ENCODE results near the gene DDX1.

DDX1 gene

GRCh38 chr2:15655123-15655887, 63.6 kb downstream of the DDX1 start:
- no peak for DNase-seq (ENCODE audit: low read depth, low spot score)
- no peak overlapping the region for H3K27ac ChIP-seq

DNA sequence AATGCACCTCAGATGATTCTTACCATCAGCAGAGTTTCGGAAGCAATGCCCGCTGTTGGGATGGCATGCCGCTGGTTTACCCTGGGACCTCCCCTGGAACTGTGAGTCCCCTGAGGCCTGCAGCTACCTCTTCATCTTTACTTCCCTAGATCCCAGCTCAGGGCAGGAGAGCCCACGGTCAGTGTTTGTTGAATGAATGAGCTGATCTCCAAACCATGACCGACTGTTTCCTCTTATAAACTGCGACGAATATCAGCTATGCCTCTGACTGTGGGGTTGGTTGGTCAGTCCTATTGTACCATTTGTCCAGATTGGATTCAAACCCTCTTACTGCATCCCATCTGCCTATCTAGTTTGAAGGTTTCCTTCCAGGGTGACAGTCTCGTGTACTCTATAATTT, 64.4 kb downstream of the DDX1 start:
- H3K27ac ChIP-seq = no peak overlapping the region
- DNase-seq (ENCODE audit: low read depth, low spot score) = no peak

DNA sequence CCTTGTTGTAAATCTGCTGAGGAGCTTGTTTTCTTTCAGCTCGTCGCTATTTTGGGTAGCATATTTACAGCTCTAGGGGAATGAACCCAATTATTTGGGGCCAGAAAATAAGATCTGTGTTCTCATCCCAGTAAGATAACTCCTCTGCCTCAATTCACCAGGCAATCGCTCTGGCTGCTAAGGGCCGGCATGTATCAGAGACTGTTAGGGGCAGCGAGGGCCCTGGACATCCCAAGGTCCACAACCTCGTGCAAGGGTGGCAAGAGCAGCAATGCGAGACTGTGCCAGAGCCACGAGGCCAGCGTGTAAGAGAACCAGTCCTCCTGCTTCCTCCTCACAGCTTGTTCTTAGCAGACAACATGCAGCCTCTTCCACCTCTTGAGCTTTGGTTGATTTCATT, 66.1 kb downstream of the DDX1 start:
- no peak for DNase-seq (ENCODE audit: low read depth, low spot score)
- H3K27ac ChIP-seq = no peak overlapping the region

DNA sequence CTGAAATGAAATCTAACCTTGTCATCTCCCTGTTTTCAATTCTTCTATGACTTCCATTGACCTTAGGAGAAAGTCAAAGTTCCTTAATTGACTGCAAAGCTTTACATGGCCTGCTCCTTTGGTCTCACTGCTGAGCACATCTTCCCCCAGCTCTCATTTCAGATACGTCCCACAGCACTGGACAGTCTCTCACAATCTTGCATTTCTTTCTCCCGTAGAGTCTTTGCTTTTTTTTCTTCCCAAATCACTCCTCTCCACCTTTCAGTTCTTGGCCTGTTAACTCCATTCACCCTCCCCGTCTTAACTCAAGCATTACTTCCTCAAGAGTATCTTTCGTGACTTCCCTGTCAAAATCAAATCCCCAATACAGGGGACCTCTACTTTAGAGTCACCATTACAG, 67.2 kb downstream of the DDX1 start:
- H3K27ac ChIP-seq = no peak overlapping the region
- no peak for DNase-seq (ENCODE audit: low read depth, low spot score)

- no peak overlapping the region for H3K27ac ChIP-seq
- DNase-seq (ENCODE audit: low read depth, low spot score) = no peak
Observed at GRCh38 chr2:15660491-15661294, 69.0 kb downstream of the DDX1 start.

- no peak for DNase-seq (ENCODE audit: low read depth, low spot score)
- H3K27ac ChIP-seq = no peak overlapping the region
Observed at GRCh38 chr2:15661295-15661569, 69.6 kb downstream of the DDX1 start.

DNA sequence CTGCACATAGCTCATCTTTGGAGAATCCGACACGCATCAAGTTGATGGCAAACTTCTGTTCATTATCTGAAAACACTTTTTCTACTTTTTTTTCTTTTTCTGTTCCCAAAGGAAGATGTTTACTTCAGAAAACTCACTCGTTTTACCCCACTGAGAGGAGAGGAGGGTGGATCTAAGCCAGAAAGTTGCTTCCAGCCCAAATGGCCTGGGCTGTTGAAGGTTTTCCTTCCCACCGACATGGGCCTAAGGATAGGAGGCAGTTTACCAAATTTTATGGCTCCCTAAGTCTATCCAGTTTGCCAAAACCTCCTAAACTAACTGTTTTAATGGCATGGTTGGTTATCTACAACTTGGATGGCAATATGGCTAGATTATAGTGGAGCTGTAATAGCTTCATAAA, 70.4 kb downstream of the DDX1 start:
- H3K27ac ChIP-seq = no peak overlapping the region
- DNase-seq (ENCODE audit: low read depth, low spot score) = no peak

DNA sequence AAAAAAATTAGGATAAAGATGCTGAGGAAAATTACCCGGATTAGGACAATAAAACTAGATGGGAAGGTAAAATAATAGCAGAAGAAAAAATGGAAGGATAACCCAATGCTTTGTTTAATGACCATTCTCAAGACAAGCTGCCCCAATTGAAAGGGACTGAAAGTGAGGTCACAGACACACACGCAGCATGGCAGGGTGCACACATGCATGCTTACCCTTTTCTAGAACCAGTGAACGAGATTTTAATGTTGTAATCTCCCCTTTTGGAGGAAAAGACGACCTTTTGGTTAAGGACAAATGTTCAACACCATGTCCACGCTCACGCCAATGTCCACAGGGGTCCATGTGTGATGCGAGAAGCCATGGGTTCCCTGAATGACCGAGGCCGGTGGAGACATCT, 70.9 kb downstream of the DDX1 start:
- H3K27ac ChIP-seq = no peak overlapping the region
- DNase-seq (ENCODE audit: low read depth, low spot score) = no peak

DNA sequence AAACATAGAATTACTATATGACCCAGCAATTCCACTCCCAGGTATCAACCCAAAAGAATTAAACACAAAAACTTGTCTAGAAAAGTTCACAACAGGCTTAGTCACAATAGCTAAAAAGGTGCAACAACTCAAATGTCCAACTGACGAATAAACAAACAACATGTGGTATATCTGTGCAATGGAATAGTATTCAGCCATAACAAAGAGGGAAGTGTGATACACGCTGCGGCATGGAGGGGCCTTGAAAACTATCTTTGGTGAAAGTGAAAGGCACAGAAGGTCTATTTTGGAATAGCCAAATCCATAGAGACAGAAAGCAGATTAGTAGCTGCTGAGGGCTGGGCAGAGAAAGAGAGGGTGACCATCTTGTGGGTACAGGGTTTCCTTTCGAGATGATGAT, 72.1 kb downstream of the DDX1 start:
- H3K27ac ChIP-seq = no peak overlapping the region
- DNase-seq (ENCODE audit: low read depth, low spot score) = no peak

GRCh38 chr2:15664273-15665066, 72.8 kb downstream of the DDX1 start:
- DNase-seq (ENCODE audit: low read depth, low spot score) = no peak
- no peak overlapping the region for H3K27ac ChIP-seq

DNA sequence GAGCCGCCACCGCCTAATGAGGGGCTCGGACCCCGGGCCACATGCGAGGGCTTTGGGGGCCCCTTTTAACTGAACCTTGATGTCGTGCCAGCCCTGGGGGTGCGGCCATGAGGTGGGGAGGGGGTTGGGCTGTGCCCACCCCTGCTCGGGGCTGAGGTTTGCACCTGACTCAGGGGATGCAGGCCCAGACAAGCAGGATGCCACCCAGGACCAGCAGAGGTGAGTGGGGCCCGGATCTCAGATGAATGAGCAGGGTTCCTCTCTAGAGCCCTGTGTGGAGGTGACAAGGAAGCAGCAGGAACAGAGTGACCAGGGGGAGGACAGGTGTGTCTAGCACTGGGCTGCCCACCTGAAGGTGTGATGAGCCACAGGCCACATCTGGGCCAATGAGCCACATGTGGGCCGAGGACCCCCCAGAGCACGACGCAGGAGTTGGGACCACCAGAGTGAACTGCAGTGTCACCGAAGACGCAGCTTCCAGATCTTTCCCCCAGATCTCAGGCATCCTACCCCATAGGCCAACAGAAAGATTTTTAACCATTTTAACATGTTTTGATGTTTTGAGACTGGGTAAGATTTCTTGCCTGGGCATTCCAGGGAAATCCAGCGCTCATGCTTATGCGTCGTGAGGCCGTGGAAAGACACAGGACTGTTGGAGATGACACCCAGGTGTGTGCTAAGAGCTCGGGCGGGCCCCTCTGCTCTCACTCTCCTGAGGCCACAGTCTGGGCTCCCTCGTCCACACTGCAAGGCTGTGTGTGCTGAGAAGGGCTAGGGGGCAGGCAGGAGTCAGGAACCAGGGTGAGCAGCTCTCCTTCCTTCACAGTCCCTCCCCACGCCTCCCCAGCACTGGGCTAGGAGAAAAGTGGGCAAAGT, 73.6 kb downstream of the DDX1 start:
- H3K27ac ChIP-seq = no peak overlapping the region
- DNase-seq (ENCODE audit: low read depth, low spot score) = no peak

GRCh38 chr2:15665943-15666460, 74.3 kb downstream of the DDX1 start:
- no peak overlapping the region for H3K27ac ChIP-seq
- no peak for DNase-seq (ENCODE audit: low read depth, low spot score)

DNA sequence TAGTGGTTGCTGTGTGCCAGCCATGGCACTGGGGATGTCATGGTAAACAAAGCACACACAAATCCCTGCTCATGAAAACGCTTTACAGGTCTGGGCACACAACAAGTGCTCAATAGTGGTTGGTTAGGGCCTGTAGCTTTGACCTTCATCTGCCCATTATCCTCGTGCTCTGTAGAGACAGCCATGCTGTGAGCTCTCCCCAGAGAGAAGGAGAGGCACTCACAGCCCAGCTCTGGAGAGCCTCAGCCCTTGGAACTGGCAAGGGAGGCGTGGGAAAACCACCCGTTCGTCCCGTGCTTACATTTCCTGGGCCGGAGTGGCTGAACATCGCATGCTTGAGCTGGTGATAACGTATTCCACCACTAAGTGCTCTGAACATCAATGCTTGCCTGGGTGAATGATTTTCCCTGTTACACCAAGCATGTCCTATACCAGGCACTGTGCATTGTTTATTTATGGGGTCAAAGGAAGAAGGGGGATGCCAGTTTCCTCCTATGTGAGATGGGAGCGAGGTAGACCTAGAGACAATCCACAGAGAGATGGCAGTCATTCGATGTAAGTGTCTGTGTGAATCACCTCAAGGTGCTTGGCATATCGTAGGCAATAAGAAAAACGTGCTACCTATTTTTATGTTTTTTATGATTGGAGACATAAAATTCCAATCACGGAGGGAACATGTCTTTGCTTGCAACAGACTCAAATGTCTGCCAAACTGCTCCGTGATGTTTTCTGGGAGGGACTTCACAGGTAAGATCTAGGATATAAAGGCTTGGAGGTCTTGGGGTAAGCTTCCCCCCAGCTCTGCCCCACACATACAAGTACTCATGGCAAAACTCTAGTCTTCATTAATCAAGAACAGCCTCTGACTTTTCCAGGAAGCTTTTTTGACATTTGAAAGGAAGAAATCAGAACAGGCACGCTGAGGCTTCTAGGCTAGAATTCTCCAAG, 75.5 kb downstream of the DDX1 start:
- peak overlapping the region; percentile 18 for H3K27ac ChIP-seq
- DNase-seq (ENCODE audit: low read depth, low spot score) = no peak

GRCh38 chr2:15667809-15668556, 76.3 kb downstream of the DDX1 start:
- DNase-seq (ENCODE audit: low read depth, low spot score) = no peak
- peak overlapping the region; percentile 19 for H3K27ac ChIP-seq

DNA sequence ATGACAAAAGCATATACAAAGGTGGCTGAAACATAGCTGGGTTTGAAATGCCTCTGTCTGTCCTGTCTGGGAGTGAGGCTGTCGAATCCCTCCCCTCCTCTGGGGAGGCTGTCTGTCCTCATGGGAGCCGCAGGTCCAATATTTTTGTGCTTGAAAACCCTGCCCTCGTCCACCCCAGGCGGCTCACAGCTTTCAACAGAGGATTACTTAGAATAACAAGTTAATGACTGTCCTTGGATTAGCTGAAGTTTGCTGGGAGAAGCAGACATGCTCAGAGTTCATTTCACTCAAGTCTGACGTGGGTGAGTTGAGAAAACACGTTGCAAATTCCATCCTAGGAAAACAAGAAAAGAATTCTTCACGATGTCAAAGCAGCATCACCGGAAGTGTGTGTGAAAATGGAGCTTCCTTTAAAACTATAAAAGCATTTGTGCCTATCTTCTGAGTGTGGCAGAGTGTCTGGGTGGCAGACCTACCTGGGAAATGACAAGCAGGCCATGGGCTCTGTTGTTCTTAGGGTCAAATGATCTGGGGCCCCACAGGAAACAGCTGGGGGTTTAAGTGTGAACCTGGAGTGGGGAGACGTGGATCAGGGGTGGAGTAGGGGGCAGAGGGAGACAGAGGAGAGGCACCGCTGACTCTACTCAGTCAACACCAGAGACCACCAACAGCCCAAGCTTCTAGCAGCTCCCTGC, 77.1 kb downstream of the DDX1 start:
- H3K27ac ChIP-seq = peak overlapping the region; percentile 19
- no peak for DNase-seq (ENCODE audit: low read depth, low spot score)

- no peak overlapping the region for H3K27ac ChIP-seq
- DNase-seq (ENCODE audit: low read depth, low spot score) = no peak
Observed at GRCh38 chr2:15669375-15669910, 77.8 kb downstream of the DDX1 start.

- DNase-seq (ENCODE audit: low read depth, low spot score) = no peak
- H3K27ac ChIP-seq = no peak overlapping the region
Observed at GRCh38 chr2:15670469-15670868, 78.8 kb downstream of the DDX1 start.
